Ascending aorta (tissue), 2 donors: ENCODE data around the gene ACAA2. TPM values are rescaled to one million over a fixed set of nuclear protein-coding genes. Genes with fewer than 3 reads are reported as not detected.
A peak's percentile ranks its signal among the peaks of the same experiment; 100 is the strongest.

Experiments used
- DNase-seq, 2 donors: peaks; one replicate each; pipeline ENCODE4 v3.0.0-alpha.2; 2019; ENCODE audit warnings: low spot score in 2 of 2
- H3K27ac ChIP-seq, 2 donors: fragments of 200-600 bp; sonication (generic); one replicate each; pipeline ENCODE4 v1.5.1; 2016 to 2017; ENCODE audit warnings: mild to moderate bottlenecking in 1 of 2
- H3K27me3 ChIP-seq: fragments of 200-600 bp; sonication (generic); one replicate; pipeline ENCODE4 v1.5.1; 2017
- H3K36me3 ChIP-seq, 2 donors: fragments of 200-600 bp; sonication (generic); one replicate each; pipeline ENCODE4 v1.5.1; 2016
- H3K4me1 ChIP-seq, 2 donors: fragments of 200-600 bp; sonication (generic); one replicate each; pipeline ENCODE4 v1.5.1; 2016 to 2017; ENCODE audit warnings: mild to moderate bottlenecking in 1 of 2
- H3K4me3 ChIP-seq, 2 donors: fragments of 200-600 bp; sonication (generic); one replicate each; pipeline ENCODE4 v1.5.1; 2016 to 2017; ENCODE audit warnings: mild to moderate bottlenecking in 1 of 2
- H3K9me3 ChIP-seq, 2 donors: fragments of 200-600 bp; sonication (generic); one replicate each; pipeline ENCODE4 v1.5.1; 2016
- CTCF ChIP-seq, 3 experiments: fragments of 200-600 bp in 2 of 3; fragments of 450-650 bp in 1 of 3; sonication (generic) in 2 of 3; IDR thresholded peaks; one replicate each; pipeline ENCODE4 v1.5.1; 2016 to 2019; ENCODE audit warnings: antibody characterized with exemption in 3 of 3, mild to moderate bottlenecking in 1 of 3, moderate library complexity in 1 of 3
- intact Hi-C: fragments of 100-400 bp; cut with DNase I; formaldehyde crosslinking; loops from one replicate; pipeline ENCODE4 v1.15.1; 2023
- total RNA-seq: library from RNA; depleted of rRNA; stranded (reverse); fragments of >200 nt; gene quantifications from one replicate; pipeline ENCODE4 v1.1.0, GENCODE V29; 2016

The ACAA2 gene, protein sequence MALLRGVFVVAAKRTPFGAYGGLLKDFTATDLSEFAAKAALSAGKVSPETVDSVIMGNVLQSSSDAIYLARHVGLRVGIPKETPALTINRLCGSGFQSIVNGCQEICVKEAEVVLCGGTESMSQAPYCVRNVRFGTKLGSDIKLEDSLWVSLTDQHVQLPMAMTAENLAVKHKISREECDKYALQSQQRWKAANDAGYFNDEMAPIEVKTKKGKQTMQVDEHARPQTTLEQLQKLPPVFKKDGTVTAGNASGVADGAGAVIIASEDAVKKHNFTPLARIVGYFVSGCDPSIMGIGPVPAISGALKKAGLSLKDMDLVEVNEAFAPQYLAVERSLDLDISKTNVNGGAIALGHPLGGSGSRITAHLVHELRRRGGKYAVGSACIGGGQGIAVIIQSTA
- total RNA-seq: 33.4 TPM

DNA sequence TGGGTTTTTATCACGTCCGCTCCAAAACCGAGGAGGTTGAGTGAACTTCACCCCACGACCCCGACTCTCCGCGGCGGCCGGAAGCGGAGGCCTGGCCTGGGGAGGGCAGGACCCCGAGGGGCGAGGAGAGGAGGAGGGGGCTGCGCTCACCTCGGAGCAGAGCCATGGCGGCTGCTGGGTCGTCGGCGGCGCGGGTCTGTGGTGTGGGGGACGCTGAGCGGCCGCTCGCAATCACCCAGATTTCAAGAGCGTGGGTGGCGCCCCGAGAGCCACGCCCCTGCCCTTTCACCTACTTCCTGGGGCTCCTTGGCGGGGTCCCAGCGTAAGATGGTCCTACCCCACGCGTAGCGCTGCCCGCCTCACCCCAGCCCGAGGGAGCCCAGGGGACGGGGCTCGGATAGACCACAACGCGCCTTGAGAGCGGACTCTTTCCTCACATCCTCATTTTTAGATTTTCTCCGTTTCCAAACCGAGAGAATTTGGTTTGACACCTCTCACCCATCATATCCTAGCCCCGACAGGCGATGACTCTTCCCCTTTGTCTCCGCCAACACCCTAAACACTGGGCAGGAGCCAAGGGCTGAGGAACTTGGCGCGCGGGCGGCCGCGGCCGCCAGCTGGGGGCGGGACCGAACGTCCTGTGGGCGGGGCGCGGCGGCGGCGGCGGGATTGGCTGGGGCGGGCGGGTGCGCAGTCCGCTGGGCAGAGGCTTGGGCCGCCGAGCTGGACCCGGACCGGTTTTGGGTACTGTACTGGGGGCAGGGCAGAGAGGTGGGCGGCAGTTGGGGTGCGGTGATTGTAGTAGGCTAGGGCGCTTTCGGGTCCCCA, at the start of gene ACAA2:
Gene ACAA2 (minus strand): TSS at position 215 of the 828 bp plus-strand sequence. CDS start 49 bp downstream, at position 166.
- Histone ChIP-seq H3K4me3 (peak within 1 kb of the TSS; percentile 79), H3K27ac (peak within 1 kb of the TSS; percentile 94 to 98), H3K9me3 (peaks cover 0 to 8% of the 10 kb centered on the region in 2 donors), H3K36me3 (no peaks in the 10 kb centered on the region), H3K27me3 (no peaks in the 10 kb centered on the region), H3K4me1 (peaks cover 7 to 10% of the 10 kb centered on the region in 2 donors)
- no peak for TF ChIP-seq CTCF (IDR thresholded peaks at IDR 0.05)
- intact Hi-C loops: loop anchor here (2.0 to 10.0 kb wide), 9 partner anchors 327 to 1883 kb away; partner anchors contain the start of genes C18orf32, CFAP53, CTIF and MBD1
- peak; percentile 51 to 92 for DNase-seq

- Histone ChIP-seq H3K27ac (no peak overlapping the region), H3K4me3 (no peak overlapping the region), H3K36me3 (no peaks in the 10 kb centered on the region), H3K4me1 (no peaks in the 10 kb centered on the region), H3K9me3 (no peaks in the 10 kb centered on the region), H3K27me3 (no peaks in the 10 kb centered on the region)
- DNase-seq: no peak
- TF ChIP-seq CTCF (IDR thresholded peaks at IDR 0.05): no peak
- intact Hi-C loops: no loop called here
Measured at GRCh38 chr18:49862656-49863385, 49.5 kb upstream of the ACAA2 start.

DNA sequence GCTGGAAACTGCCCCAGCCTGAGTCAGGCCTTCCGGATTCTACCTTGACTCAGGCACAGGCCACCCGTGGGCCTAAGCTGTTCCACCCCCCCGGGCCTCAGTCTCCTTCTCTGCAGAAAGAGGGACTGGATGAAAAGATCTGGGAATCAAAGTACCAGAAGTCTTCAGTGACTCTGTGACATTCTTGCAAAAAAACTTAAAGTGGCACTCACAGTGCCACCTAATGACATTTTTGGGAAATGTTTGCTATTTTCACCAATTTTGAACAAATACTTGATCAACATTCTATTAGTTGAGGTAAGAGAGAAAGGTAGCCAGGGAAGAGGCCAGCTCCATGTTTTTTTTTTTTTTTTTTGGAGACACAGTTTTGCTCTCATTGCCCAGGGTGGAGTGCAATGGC, 48.3 kb upstream of the ACAA2 start:
- no peaks in the 10 kb centered on the region for H3K9me3 ChIP-seq
- TF ChIP-seq CTCF (IDR thresholded peaks at IDR 0.05): peak in 2 of 3 experiments; percentile 20 to 29
- no peaks in the 10 kb centered on the region for H3K27me3 ChIP-seq
- intact Hi-C loops: no loop called here
- H3K27ac ChIP-seq: no peak overlapping the region
- H3K4me3 ChIP-seq: no peak overlapping the region
- DNase-seq: no peak
- H3K4me1 ChIP-seq: no peaks in the 10 kb centered on the region
- H3K36me3 ChIP-seq: no peaks in the 10 kb centered on the region

- peak in 1 of 2 donors; percentile 48 for DNase-seq
- intact Hi-C loops: loop anchor here (5.0 kb wide), 1 partner anchor 297 kb away; the partner anchor contains the start of gene LIPG
- TF ChIP-seq CTCF (IDR thresholded peaks at IDR 0.05): no peak
- no peaks in the 10 kb centered on the region for H3K9me3 ChIP-seq
- no peak overlapping the region for H3K4me3 ChIP-seq
- no peaks in the 10 kb centered on the region for H3K4me1 ChIP-seq
- H3K27me3 ChIP-seq: no peaks in the 10 kb centered on the region
- no peak overlapping the region for H3K27ac ChIP-seq
- H3K36me3 ChIP-seq: no peaks in the 10 kb centered on the region
Measured at GRCh38 chr18:49859725-49860124, 46.4 kb upstream of the ACAA2 start.

GRCh38 chr18:49859021-49859359, 45.7 kb upstream of the ACAA2 start:
- no peaks in the 10 kb centered on the region for H3K9me3 ChIP-seq
- intact Hi-C loops: loop anchor here (5.0 kb wide), 1 partner anchor 297 kb away; the partner anchor contains the start of gene LIPG
- H3K27me3 ChIP-seq: no peaks in the 10 kb centered on the region
- H3K27ac ChIP-seq: no peak overlapping the region
- H3K36me3 ChIP-seq: no peaks in the 10 kb centered on the region
- H3K4me1 ChIP-seq: no peaks in the 10 kb centered on the region
- DNase-seq: no peak
- no peak for TF ChIP-seq CTCF (IDR thresholded peaks at IDR 0.05)
- H3K4me3 ChIP-seq: no peak overlapping the region
